Activated CD8-positive, alpha-beta memory T cell treated with anti-CD3 and anti-CD28 coated beads, Interleukin-2, amount 50 U/mL, for 24 hours (primary cell): ENCODE data around the gene TRAF3.

Source experiments
- DNase-seq: peaks from one replicate; pipeline ENCODE4 v3.0.0-alpha.2; 2020; ENCODE audit errors: extremely low read depth

Gene TRAF3

GRCh38 chr14:102776761-102777710 is at the start of gene TRAF3:
TSS of gene TRAF3 (plus strand) at chr14:102777449. CDS start at chr14:102870202, 92,753 bp downstream.
- peak; percentile 53 for DNase-seq

GRCh38 chr14:102728501-102728900 is 48.7 kb upstream of the TRAF3 start:
- DNase-seq: no peak

GRCh38 chr14:102729268-102729667 is 48.0 kb upstream of the TRAF3 start:
- DNase-seq: no peak

- no peak for DNase-seq
These were observed 47.4 kb upstream of the TRAF3 start for GRCh38 chr14:102729825-102730224.

- no peak for DNase-seq
These were observed 46.0 kb upstream of the TRAF3 start for GRCh38 chr14:102731101-102731870.

- no peak for DNase-seq
These were observed 45.1 kb upstream of the TRAF3 start for GRCh38 chr14:102731871-102732800.

GRCh38 chr14:102732924-102733323 is 44.3 kb upstream of the TRAF3 start:
- no peak for DNase-seq

- no peak for DNase-seq
These were observed 43.9 kb upstream of the TRAF3 start for GRCh38 chr14:102733326-102733725.

GRCh38 chr14:102734436-102734835 is 42.8 kb upstream of the TRAF3 start:
- no peak for DNase-seq

- DNase-seq: no peak
These were observed 40.3 kb upstream of the TRAF3 start for GRCh38 chr14:102736956-102737355.

GRCh38 chr14:102737402-102738372 is 39.6 kb upstream of the TRAF3 start:
- no peak for DNase-seq

GRCh38 chr14:102738373-102739189 is 38.7 kb upstream of the TRAF3 start:
- DNase-seq: no peak

GRCh38 chr14:102739190-102739469 is 38.1 kb upstream of the TRAF3 start:
- no peak for DNase-seq

- no peak for DNase-seq
These were observed 30.4 kb upstream of the TRAF3 start for GRCh38 chr14:102746634-102747438.

GRCh38 chr14:102748806-102749205 is 28.4 kb upstream of the TRAF3 start:
- DNase-seq: no peak

GRCh38 chr14:102749393-102750305 is 27.6 kb upstream of the TRAF3 start:
- no peak for DNase-seq

- DNase-seq: no peak
These were observed 26.9 kb upstream of the TRAF3 start for GRCh38 chr14:102750376-102750775.

GRCh38 chr14:102751088-102751487 is 26.2 kb upstream of the TRAF3 start:
- DNase-seq: no peak
